ENCODE data around the gene GSN.

GSN gene

DNA sequence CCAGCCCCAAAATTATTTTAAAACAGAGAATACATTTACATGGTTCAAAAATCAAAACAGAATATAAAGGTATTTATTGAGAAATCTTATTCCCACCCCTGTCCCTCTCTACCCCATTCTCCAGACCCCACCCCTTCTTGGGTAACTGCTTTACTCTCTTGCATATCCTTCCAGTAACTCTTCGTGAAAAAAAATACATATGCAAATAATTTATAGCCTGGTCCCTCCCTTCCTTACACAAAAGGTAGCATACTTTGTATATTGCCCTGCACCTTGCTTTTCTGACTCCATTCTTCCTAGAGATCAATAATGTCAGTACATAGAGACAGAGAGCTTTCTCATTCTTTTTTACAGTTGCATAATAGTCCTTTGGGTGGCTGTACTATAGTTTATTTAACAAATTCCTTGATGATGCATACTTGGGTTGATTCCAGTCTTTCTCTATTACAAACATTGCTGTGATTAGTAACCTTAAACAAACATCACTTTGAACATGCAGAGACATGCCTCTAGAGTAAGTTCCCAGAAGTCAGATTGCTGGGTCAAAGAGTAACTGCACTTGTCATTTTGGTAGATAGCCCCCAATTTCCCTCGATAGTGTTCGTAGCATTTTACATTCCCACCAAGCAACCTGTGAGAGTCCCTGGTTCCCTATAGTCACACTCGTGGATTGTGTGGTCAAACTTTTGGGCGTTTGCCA, 54.2 kb downstream of the GSN start:
- no peak overlapping the region for H3K4me3 ChIP-seq (ENCODE audit: low read depth, low read length)
- TF ChIP-seq, protein P1, sequence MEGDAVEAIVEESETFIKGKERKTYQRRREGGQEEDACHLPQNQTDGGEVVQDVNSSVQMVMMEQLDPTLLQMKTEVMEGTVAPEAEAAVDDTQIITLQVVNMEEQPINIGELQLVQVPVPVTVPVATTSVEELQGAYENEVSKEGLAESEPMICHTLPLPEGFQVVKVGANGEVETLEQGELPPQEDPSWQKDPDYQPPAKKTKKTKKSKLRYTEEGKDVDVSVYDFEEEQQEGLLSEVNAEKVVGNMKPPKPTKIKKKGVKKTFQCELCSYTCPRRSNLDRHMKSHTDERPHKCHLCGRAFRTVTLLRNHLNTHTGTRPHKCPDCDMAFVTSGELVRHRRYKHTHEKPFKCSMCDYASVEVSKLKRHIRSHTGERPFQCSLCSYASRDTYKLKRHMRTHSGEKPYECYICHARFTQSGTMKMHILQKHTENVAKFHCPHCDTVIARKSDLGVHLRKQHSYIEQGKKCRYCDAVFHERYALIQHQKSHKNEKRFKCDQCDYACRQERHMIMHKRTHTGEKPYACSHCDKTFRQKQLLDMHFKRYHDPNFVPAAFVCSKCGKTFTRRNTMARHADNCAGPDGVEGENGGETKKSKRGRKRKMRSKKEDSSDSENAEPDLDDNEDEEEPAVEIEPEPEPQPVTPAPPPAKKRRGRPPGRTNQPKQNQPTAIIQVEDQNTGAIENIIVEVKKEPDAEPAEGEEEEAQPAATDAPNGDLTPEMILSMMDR (IDR thresholded peaks at IDR 0.05; ENCODE audit: borderline replicate concordance, insufficient read depth, low read depth, low read length), result no peak

DNA sequence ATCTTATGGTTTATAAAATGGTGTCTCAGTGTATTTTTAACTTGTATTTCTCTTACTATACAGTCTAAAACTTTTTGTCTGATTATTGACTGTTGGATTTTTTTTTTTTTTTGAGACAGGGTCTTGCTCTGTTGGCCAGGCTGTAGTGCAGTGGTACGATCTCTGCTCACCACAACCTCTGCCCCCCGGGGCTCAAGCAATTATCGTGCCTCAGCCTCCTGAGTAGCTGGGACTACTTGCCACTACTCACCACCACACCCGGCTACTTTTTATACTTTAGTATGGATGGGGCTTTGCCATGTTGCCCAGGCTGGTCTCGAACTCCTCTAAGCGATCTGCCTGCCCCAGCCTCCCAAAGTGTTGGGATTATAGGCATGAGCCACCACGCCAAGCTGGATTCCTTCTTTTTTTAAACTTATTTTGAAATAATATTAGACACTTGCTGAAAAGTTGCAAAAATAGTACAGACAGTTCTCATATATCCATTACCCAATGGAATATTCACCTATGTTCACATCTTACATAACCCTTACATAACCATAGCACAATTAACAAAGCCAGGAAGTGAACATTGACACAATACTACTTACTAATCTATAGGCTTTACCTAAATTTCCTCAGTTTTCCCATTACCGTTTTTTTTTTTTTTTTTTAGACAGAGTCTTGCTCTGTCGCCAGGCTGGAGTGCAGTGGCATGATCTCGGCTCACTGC, 54.9 kb downstream of the GSN start:
- TF ChIP-seq, protein P1 (IDR thresholded peaks at IDR 0.05; ENCODE audit: borderline replicate concordance, insufficient read depth, low read depth, low read length), result no peak

DNA sequence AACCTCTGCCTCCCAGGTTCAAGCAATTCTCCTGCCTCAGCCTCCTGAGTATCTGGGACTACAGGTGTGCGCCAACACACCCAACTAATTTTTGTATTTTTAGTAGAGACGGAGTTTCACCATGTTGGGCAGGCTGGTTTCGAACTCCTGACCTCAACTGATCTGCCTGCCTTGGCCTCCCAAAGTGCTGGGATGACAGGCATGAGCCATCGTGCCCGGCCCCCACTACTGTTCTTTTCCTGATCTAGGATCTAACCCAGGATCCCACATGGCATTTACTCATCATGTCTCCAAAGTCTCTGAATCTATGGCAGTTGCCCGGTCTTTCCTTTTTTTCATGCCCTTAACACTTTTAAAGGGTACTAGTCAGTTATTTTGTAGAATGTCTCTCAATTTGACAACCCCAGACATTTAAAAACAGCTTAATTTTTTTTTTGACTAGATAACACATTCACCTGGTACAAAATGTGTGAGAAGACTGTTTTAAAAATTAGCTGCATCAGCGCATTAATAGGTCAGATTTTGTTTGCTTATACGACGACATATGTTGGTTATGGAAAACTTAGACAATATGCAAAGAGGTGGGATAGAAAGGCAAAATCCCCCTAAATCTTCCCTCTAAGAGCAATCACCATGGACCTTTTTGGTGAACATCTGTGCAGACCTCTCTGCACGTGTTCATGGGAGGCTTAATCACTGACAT, 55.6 kb downstream of the GSN start:
- TF ChIP-seq, protein P1 (IDR thresholded peaks at IDR 0.05; ENCODE audit: borderline replicate concordance, insufficient read depth, low read depth, low read length), result no peak
- H3K4me3 ChIP-seq (ENCODE audit: low read depth, low read length), result no peak overlapping the region

More for the DNA sequence above, 54.9 kb downstream of the GSN start:
- no peak overlapping the region for H3K4me3 ChIP-seq (ENCODE audit: low read depth, low read length)

DNA sequence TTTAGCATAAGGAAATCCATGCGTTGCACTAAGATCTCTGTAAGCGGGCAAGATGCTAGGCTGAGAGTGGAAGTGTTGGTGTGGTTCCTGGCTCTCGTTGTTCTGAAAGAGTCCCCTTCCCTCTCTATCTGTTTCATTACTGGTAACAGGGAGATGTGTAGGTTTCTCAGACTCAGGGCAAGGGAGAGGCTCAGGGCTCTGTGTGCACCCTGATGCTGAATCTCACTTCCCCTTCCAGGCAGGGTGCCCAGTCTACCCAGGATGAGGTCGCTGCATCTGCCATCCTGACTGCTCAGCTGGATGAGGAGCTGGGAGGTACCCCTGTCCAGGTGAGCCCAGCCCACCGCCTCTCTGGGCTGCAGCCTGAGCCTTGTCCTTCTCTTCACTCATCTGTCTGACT, 56.4 kb downstream of the GSN start:
- H3K4me3 ChIP-seq (ENCODE audit: low read depth, low read length), result no peak overlapping the region
- TF ChIP-seq, protein P1 (IDR thresholded peaks at IDR 0.05; ENCODE audit: borderline replicate concordance, insufficient read depth, low read depth, low read length), result no peak

DNA sequence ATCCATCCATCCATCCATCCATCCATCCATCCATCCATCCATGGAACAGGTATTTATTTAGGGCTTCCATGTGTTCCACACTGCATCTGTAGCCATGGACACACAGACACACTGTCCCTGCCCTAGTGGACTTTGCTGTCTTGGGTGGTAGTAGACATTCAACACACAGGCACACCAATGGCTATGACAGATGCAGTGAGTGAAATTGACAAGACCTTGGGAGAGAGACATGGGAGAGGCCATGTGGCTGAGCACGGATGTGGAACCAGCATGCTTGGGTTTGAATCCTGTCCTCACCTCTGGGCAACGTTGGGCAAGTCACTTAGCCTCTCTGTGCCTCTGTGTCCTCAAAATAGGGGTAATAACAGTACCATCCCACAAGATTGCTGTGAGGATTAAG, 56.8 kb downstream of the GSN start:
- TF ChIP-seq, protein P1 (IDR thresholded peaks at IDR 0.05; ENCODE audit: borderline replicate concordance, insufficient read depth, low read depth, low read length), result no peak
- no peak overlapping the region for H3K4me3 ChIP-seq (ENCODE audit: low read depth, low read length)

GRCh38 chr9:121325387-121325786, 57.4 kb downstream of the GSN start:
- no peak overlapping the region for H3K4me3 ChIP-seq (ENCODE audit: low read depth, low read length)
- TF ChIP-seq, protein P1 (IDR thresholded peaks at IDR 0.05; ENCODE audit: borderline replicate concordance, insufficient read depth, low read depth, low read length), result no peak
